DOHH2 (cell line): ENCODE data around the gene OBSCN.

Experiments
- EZH2phosphoT487 ChIP-seq: fragments of 200-600 bp; sonication (generic); IDR thresholded peaks from 2 replicates; pipeline ENCODE4 v1.6.1; 2017; ENCODE audit warnings: borderline replicate concordance, mild to moderate bottlenecking, antibody characterized with exemption, low read length, moderate library complexity, mixed read lengths
- TF ChIP-seq, protein P1 (sequence below): fragments of 200-600 bp; sonication (generic); IDR thresholded peaks from one replicate; pipeline ENCODE4 v1.5.1; 2014; ENCODE audit warnings: antibody characterized with exemption, mild to moderate bottlenecking, low read depth, low read length; ENCODE audit not compliant: poor library complexity, severe bottlenecking

- TF ChIP-seq, protein P1, sequence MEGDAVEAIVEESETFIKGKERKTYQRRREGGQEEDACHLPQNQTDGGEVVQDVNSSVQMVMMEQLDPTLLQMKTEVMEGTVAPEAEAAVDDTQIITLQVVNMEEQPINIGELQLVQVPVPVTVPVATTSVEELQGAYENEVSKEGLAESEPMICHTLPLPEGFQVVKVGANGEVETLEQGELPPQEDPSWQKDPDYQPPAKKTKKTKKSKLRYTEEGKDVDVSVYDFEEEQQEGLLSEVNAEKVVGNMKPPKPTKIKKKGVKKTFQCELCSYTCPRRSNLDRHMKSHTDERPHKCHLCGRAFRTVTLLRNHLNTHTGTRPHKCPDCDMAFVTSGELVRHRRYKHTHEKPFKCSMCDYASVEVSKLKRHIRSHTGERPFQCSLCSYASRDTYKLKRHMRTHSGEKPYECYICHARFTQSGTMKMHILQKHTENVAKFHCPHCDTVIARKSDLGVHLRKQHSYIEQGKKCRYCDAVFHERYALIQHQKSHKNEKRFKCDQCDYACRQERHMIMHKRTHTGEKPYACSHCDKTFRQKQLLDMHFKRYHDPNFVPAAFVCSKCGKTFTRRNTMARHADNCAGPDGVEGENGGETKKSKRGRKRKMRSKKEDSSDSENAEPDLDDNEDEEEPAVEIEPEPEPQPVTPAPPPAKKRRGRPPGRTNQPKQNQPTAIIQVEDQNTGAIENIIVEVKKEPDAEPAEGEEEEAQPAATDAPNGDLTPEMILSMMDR, result no peak
- no peak for TF ChIP-seq EZH2phosphoT487
Observed at GRCh38 chr1:228259368-228259894, 51.6 kb downstream of the OBSCN start.
